Kidney (tissue), 14 donors: ENCODE data around the gene PRKCE. TPM values are rescaled to one million over a fixed set of nuclear protein-coding genes. Genes with fewer than 3 reads are reported as not detected.

Source experiments
- DNase-seq, 5 donors: peaks; one replicate each; pipeline ENCODE4 v3.0.0-alpha.2; 2013 to 2020
- FAIRE-seq: peaks from 2 replicates; lab custom pipeline; 2012; peaks lifted over from hg19 to GRCh38; lab: Jason Lieb, UNC
- H3K27ac ChIP-seq, 2 donors: one replicate each; pipeline ENCODE4 v1.7.0; 2013; ENCODE audit warnings: low read depth in 2 of 2, low read length in 2 of 2, inconsistent platforms in 1 of 2
- H3K27me3 ChIP-seq: one replicate; pipeline ENCODE4 v1.7.1; 2013; ENCODE audit warnings: low read length, inconsistent platforms; ENCODE audit not compliant: control insufficient read depth, insufficient read depth
- H3K36me3 ChIP-seq, 3 donors: one replicate each; pipeline versions ENCODE4 v1.7.0 to v1.7.1; 2013; ENCODE audit warnings: low read length in 3 of 3, control low read depth in 1 of 3, inconsistent platforms in 1 of 3; ENCODE audit not compliant: insufficient read depth in 3 of 3, control insufficient read depth in 2 of 3
- H3K4me1 ChIP-seq, 3 donors: one replicate each; pipeline versions ENCODE4 v1.7.0 to v1.7.1; 2013; ENCODE audit warnings: low read length in 3 of 3, inconsistent platforms in 1 of 3, low read depth in 1 of 3; ENCODE audit not compliant: control insufficient read depth in 2 of 3, insufficient read depth in 2 of 3
- H3K4me3 ChIP-seq, 3 donors: one replicate each; pipeline versions ENCODE4 v1.7.0 to v1.8.1; 2013; ENCODE audit warnings: low read length in 3 of 3, control low read depth in 1 of 3, inconsistent platforms in 1 of 3
- H3K9ac ChIP-seq, 3 donors: one replicate each; pipeline versions ENCODE4 v1.7.0 to v1.7.1; 2013; ENCODE audit warnings: low read length in 3 of 3, control low read depth in 1 of 3, inconsistent platforms in 1 of 3
- H3K9me3 ChIP-seq, 3 donors: one replicate each; pipeline versions ENCODE4 v1.7.0 to v1.7.1; 2013; ENCODE audit warnings: low read length in 3 of 3, control low read depth in 1 of 3, inconsistent platforms in 1 of 3; ENCODE audit not compliant: control insufficient read depth in 2 of 3, insufficient read depth in 1 of 3
- CTCF ChIP-seq: IDR thresholded peaks from 3 replicates; pipeline ENCODE4 v1.5.1; 2012; ENCODE audit warnings: mild to moderate bottlenecking, moderate library complexity, borderline replicate concordance; ENCODE audit not compliant: insufficient read depth; ENCODE audit errors: extremely low read depth
- intact Hi-C: fragments of 100-400 bp; cut with DNase I; formaldehyde crosslinking; loops from one replicate; pipeline ENCODE4 v1.11.1; 2022
- polyA plus RNA-seq: library from polyadenylated mRNA; stranded (reverse); fragments of 350-450 nt; fragmentation: Illumina TruSeq; extraction: RNeasy Lipid Tissue Mini Kit (QIAGEN cat#74804); gene quantifications from one replicate; pipeline ENCODE4 v1.2.3, GENCODE V29; 2014; ENCODE audit warnings: low read depth, low replicate concordance; ENCODE audit not compliant: insufficient read depth
- total RNA-seq: library from RNA; stranded (reverse); fragmentation: NEBNext Ultra II Directional; extraction: Animal tissue kit (Norgen Biotek cat#: 25700); gene quantifications from one replicate; pipeline ENCODE4 v1.2.1, GENCODE V29; 2021
- donor health status: control.
- donor health status: control.
- donor health status: control.
- donor health status: control.
- donor health status: control.
- donor health status: DM: yes; HTN: yes; CAD: no.
- donor health status: Normal renal cell carcinoma (clear cell type).

The PRKCE gene
- total and polyA plus RNA-seq, 2 donors from 2014 or later: 11.1 to 27.3 TPM

- no peaks in the 10 kb centered on the region for H3K4me1 ChIP-seq
- H3K27me3 ChIP-seq: no peaks in the 10 kb centered on the region
- intact Hi-C loops: no loop called here
- H3K4me3 ChIP-seq: no peak overlapping the region
- no peak for FAIRE-seq
- TF ChIP-seq CTCF: no peak
- DNase-seq: no peak
- no peaks in the 10 kb centered on the region for H3K9me3 ChIP-seq
- peaks cover 0 to 7% (median 0%) of the 10 kb centered on the region in 3 donors for H3K36me3 ChIP-seq
- no peak overlapping the region for H3K27ac ChIP-seq
- no peak overlapping the region for H3K9ac ChIP-seq
These were observed 330.0 kb downstream of the PRKCE start for GRCh38 chr2:45981384-45981930.

GRCh38 chr2:45982096-45982495, 330.6 kb downstream of the PRKCE start:
- H3K9me3 ChIP-seq: no peaks in the 10 kb centered on the region

GRCh38 chr2:45983213-45983612, 331.7 kb downstream of the PRKCE start:
- H3K4me1 ChIP-seq: no peaks in the 10 kb centered on the region
- DNase-seq (no peak), FAIRE-seq (no peak)
- no peak overlapping the region for H3K27ac ChIP-seq
- no peaks in the 10 kb centered on the region for H3K9me3 ChIP-seq
- H3K4me3 ChIP-seq: no peak overlapping the region
- TF ChIP-seq CTCF: no peak
- intact Hi-C loops: no loop called here
- H3K9ac ChIP-seq: no peak overlapping the region
- H3K27me3 ChIP-seq: no peaks in the 10 kb centered on the region
- peaks cover 0 to 7% (median 0%) of the 10 kb centered on the region in 3 donors for H3K36me3 ChIP-seq

More at GRCh38 chr2:45982096-45982495, 330.6 kb downstream of the PRKCE start:
- Histone ChIP-seq H3K36me3 (peaks cover 0 to 7% (median 0%) of the 10 kb centered on the region in 3 donors), H3K27ac (no peak overlapping the region), H3K4me3 (no peak overlapping the region), H3K27me3 (no peaks in the 10 kb centered on the region), H3K4me1 (no peaks in the 10 kb centered on the region), H3K9ac (no peak overlapping the region)
- DNase-seq (no peak), FAIRE-seq (no peak)
- intact Hi-C loops: no loop called here
- TF ChIP-seq CTCF: no peak

GRCh38 chr2:45984366-45984765, 332.9 kb downstream of the PRKCE start:
- no peak for TF ChIP-seq CTCF
- H3K4me1 ChIP-seq: no peaks in the 10 kb centered on the region
- peaks cover 0 to 6% (median 0%) of the 10 kb centered on the region in 3 donors for H3K36me3 ChIP-seq
- intact Hi-C loops: no loop called here
- no peaks in the 10 kb centered on the region for H3K27me3 ChIP-seq
- H3K9me3 ChIP-seq: no peaks in the 10 kb centered on the region
- no peak for FAIRE-seq
- no peak overlapping the region for H3K27ac ChIP-seq
- no peak overlapping the region for H3K9ac ChIP-seq
- DNase-seq: no peak
- no peak overlapping the region for H3K4me3 ChIP-seq
